ENCODE results near the gene ZC4H2. TPM values are rescaled to one million over a fixed set of nuclear protein-coding genes. Genes with fewer than 3 reads are reported as not detected.
"Not testable (repeated sequence)": the region's sequence is repeated elsewhere in the genome, so short reads cannot be mapped to it uniquely, and the experiment has no call there.

Gene ZC4H2
- total RNA-seq (10 to 100 TPM; 13.8 to 32.2 TPM), polyA plus RNA-seq (ENCODE audit: insufficient read length in 2 of 2) (10 to 100 TPM; 29.5 to 40.4 TPM)
- long read RNA-seq, donor 1, transcript ZC4H2-202 (5 exons, 2,184 nt) = major isoform, 13 of 16 reads
- long read RNA-seq, donor 1, partial matches to known transcripts = 0 of 16 reads
- long read RNA-seq, donor 1, other reads (novel, unspliced or antisense) = 0 of 16 reads
- long read RNA-seq, donor 2, full-length matches to known transcripts = 5 of 5 reads
- long read RNA-seq, donor 2, partial matches to known transcripts = 0 of 5 reads
- long read RNA-seq, donor 2, other reads (novel, unspliced or antisense) = 0 of 5 reads
- long read RNA-seq, donor 3, partial matches to known transcripts = 5 of 10 reads
- long read RNA-seq, donor 3, other reads (novel, unspliced or antisense) = 0 of 10 reads
- long read RNA-seq, donor 4, transcript ZC4H2-201 (5 exons, 2,363 nt) = minor isoform, 5 of 15 reads
- long read RNA-seq, donor 4, transcript ZC4H2-202 (5 exons, 2,184 nt) = major isoform, 6 of 15 reads
- long read RNA-seq, donor 4, partial matches to known transcripts = 0 of 15 reads
- long read RNA-seq, donor 4, other reads (novel, unspliced or antisense) = 0 of 15 reads

GRCh38 chrX:64975989-64976672 is at the start of gene ZC4H2:
ZC4H2 (minus strand) TSS chrX:64976450; CDS start chrX:64976377, 73 bp downstream.
- Histone ChIP-seq H3K4me3 (ENCODE audit: low read depth, low read length) (peak within 1 kb of the TSS; percentile 61), H3K27me3 (ENCODE audit: control insufficient read depth, insufficient read depth, low read length) (no peaks in the 10 kb centered on the region), H3K4me1 (ENCODE audit: control insufficient read depth, insufficient read depth, low read length) (no peaks in the 10 kb centered on the region), H3K27ac (ENCODE audit: low read depth, low read length) (no peak within 1 kb of the TSS), H3K36me3 (ENCODE audit: control insufficient read depth, insufficient read depth, low read length) (no peaks in the 10 kb centered on the region), H3K9me3 (ENCODE audit: control insufficient read depth, insufficient read depth, low read length) (no peaks in the 10 kb centered on the region)
- DNase-seq (ENCODE audit: low read depth in 4 of 6, low spot score in 6 of 6) = peak; percentile 22 to 95 (median 58)
- WGBS (ENCODE audit: insufficient coverage) = 17% methylated on average over 10 of the region's 17 CpGs

DNA sequence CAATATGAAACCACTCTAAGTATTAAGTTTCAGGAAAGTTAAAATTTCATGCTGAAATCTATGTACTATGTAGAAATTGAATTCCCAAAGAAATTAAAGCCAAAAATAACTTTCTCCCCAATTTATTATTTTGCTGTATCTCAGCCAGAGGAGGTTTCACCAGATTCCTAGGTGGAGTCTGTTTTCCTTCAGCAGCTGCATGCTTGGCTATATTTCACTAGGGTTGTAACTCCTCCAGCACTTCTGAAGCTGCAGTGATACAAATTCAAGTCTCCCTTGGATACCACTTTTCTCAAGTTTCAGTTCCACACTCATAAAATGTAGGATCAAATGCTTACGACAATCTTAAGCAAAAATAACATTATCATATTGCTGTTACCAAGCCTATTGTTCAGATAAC is 41.2 kb upstream of the ZC4H2 start:
- Histone ChIP-seq H3K4me1 (ENCODE audit: control insufficient read depth, insufficient read depth, low read length) (no peaks in the 10 kb centered on the region), H3K36me3 (ENCODE audit: control insufficient read depth, insufficient read depth, low read length) (no peaks in the 10 kb centered on the region), H3K9me3 (ENCODE audit: control insufficient read depth, insufficient read depth, low read length) (peaks cover 2% of the 10 kb centered on the region), H3K27me3 (ENCODE audit: control insufficient read depth, insufficient read depth, low read length) (no peaks in the 10 kb centered on the region), H3K4me3 (ENCODE audit: low read depth, low read length) (no peak overlapping the region), H3K27ac (ENCODE audit: low read depth, low read length) (no peak overlapping the region)
- peak in 1 of 6 donors; percentile 3 for DNase-seq (ENCODE audit: low read depth in 4 of 6, low spot score in 6 of 6)
- WGBS (ENCODE audit: insufficient coverage) = no CpG with 5 or more reads among the region's 1 CpG

GRCh38 chrX:65014230-65014629 is 38.0 kb upstream of the ZC4H2 start:
- DNase-seq (ENCODE audit: low read depth in 4 of 6, low spot score in 6 of 6) = no peak
- Histone ChIP-seq H3K36me3 (ENCODE audit: control insufficient read depth, insufficient read depth, low read length) (no peaks in the 10 kb centered on the region), H3K9me3 (ENCODE audit: control insufficient read depth, insufficient read depth, low read length) (no peaks in the 10 kb centered on the region), H3K4me1 (ENCODE audit: control insufficient read depth, insufficient read depth, low read length) (no peaks in the 10 kb centered on the region), H3K27ac (ENCODE audit: low read depth, low read length) (no peak overlapping the region), H3K4me3 (ENCODE audit: low read depth, low read length) (no peak overlapping the region), H3K27me3 (ENCODE audit: control insufficient read depth, insufficient read depth, low read length) (no peaks in the 10 kb centered on the region)

DNA sequence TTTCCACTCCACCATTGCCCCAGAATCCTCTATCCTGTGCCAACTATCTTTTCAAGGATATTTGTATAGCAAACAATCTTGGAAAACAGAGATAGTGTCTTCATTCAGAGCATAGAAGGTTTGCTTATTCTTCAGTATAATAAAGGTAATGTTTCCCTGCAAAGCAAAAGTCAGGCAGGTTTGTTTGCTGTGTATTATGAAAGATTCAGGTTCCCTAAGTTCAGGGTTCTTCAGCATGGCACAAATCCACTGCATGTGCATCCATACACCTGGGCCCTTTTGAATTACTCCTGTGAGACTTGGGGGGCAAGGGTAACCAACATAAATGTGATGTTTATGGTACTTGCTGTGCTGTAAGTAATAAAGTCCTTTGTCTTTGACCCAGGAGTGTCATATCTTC is 33.2 kb upstream of the ZC4H2 start:
- Histone ChIP-seq H3K4me3 (ENCODE audit: low read depth, low read length) (no peak overlapping the region), H3K36me3 (ENCODE audit: control insufficient read depth, insufficient read depth, low read length) (no peaks in the 10 kb centered on the region), H3K27ac (ENCODE audit: low read depth, low read length) (no peak overlapping the region), H3K9me3 (ENCODE audit: control insufficient read depth, insufficient read depth, low read length) (no peaks in the 10 kb centered on the region), H3K27me3 (ENCODE audit: control insufficient read depth, insufficient read depth, low read length) (no peaks in the 10 kb centered on the region), H3K4me1 (ENCODE audit: control insufficient read depth, insufficient read depth, low read length) (no peaks in the 10 kb centered on the region)
- DNase-seq (ENCODE audit: low read depth in 4 of 6, low spot score in 6 of 6) = no peak

DNA sequence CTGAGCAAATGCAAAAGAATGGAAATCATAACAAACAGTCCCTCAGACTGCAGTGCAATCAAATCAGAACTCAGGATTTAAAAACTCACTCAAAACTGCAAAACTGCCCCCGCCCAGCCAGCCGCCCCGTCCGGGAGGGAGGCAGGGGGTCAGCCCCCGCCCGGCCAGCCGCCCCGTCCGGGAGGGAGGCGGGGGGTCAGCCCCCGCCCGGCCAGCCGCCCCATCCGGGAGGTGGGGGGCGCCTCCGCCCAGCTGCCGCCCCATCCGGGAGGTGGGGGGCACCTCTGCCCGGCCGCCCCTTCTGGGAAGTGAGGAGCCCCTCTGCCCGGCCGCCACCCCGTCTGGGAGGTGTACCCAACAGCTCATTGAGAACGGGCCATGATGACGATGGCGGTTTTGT is 26.0 kb upstream of the ZC4H2 start:
- H3K27ac ChIP-seq (ENCODE audit: low read depth, low read length); H3K27me3 ChIP-seq (ENCODE audit: control insufficient read depth, insufficient read depth, low read length); DNase-seq (ENCODE audit: low read depth in 4 of 6, low spot score in 6 of 6); H3K36me3 ChIP-seq (ENCODE audit: control insufficient read depth, insufficient read depth, low read length); H3K4me1 ChIP-seq (ENCODE audit: control insufficient read depth, insufficient read depth, low read length); H3K4me3 ChIP-seq (ENCODE audit: low read depth, low read length); H3K9me3 ChIP-seq (ENCODE audit: control insufficient read depth, insufficient read depth, low read length): not testable (repeated sequence)
- 79% methylated on average over 3 of the region's 26 CpGs for WGBS (ENCODE audit: insufficient coverage)

- no peak for DNase-seq (ENCODE audit: low read depth in 4 of 6, low spot score in 6 of 6)
- Histone ChIP-seq H3K36me3 (ENCODE audit: control insufficient read depth, insufficient read depth, low read length) (no peaks in the 10 kb centered on the region), H3K27me3 (ENCODE audit: control insufficient read depth, insufficient read depth, low read length) (no peaks in the 10 kb centered on the region), H3K4me1 (ENCODE audit: control insufficient read depth, insufficient read depth, low read length) (no peaks in the 10 kb centered on the region), H3K4me3 (ENCODE audit: low read depth, low read length) (no peak overlapping the region), H3K27ac (ENCODE audit: low read depth, low read length) (no peak overlapping the region), H3K9me3 (ENCODE audit: control insufficient read depth, insufficient read depth, low read length) (peaks cover 3% of the 10 kb centered on the region)
- WGBS (ENCODE audit: insufficient coverage) = no CpG with 5 or more reads among the region's 1 CpG
These were observed 20.6 kb upstream of the ZC4H2 start for GRCh38 chrX:64996805-64997204.

GRCh38 chrX:64994131-64994798 is 18.0 kb upstream of the ZC4H2 start:
- no peak for DNase-seq (ENCODE audit: low read depth in 4 of 6, low spot score in 6 of 6)
- no peak overlapping the region for H3K4me3 ChIP-seq (ENCODE audit: low read depth, low read length)
- no peaks in the 10 kb centered on the region for H3K4me1 ChIP-seq (ENCODE audit: control insufficient read depth, insufficient read depth, low read length)
- no peaks in the 10 kb centered on the region for H3K36me3 ChIP-seq (ENCODE audit: control insufficient read depth, insufficient read depth, low read length)
- H3K27ac ChIP-seq (ENCODE audit: low read depth, low read length) = no peak overlapping the region
- no peaks in the 10 kb centered on the region for H3K27me3 ChIP-seq (ENCODE audit: control insufficient read depth, insufficient read depth, low read length)
- H3K9me3 ChIP-seq (ENCODE audit: control insufficient read depth, insufficient read depth, low read length) = peaks cover 3% of the 10 kb centered on the region
- no CpG with 5 or more reads among the region's 2 CpGs for WGBS (ENCODE audit: insufficient coverage)

GRCh38 chrX:64977830-64978229 is 1.6 kb upstream of the ZC4H2 start:
- no peaks in the 10 kb centered on the region for H3K4me1 ChIP-seq (ENCODE audit: control insufficient read depth, insufficient read depth, low read length)
- no peaks in the 10 kb centered on the region for H3K9me3 ChIP-seq (ENCODE audit: control insufficient read depth, insufficient read depth, low read length)
- DNase-seq (ENCODE audit: low read depth in 4 of 6, low spot score in 6 of 6) = no peak
- H3K27me3 ChIP-seq (ENCODE audit: control insufficient read depth, insufficient read depth, low read length) = no peaks in the 10 kb centered on the region
- WGBS (ENCODE audit: insufficient coverage) = 77% methylated on average over 3 of the region's 3 CpGs
- no peaks in the 10 kb centered on the region for H3K36me3 ChIP-seq (ENCODE audit: control insufficient read depth, insufficient read depth, low read length)
- no peak overlapping the region for H3K4me3 ChIP-seq (ENCODE audit: low read depth, low read length)
- H3K27ac ChIP-seq (ENCODE audit: low read depth, low read length) = no peak overlapping the region

DNA sequence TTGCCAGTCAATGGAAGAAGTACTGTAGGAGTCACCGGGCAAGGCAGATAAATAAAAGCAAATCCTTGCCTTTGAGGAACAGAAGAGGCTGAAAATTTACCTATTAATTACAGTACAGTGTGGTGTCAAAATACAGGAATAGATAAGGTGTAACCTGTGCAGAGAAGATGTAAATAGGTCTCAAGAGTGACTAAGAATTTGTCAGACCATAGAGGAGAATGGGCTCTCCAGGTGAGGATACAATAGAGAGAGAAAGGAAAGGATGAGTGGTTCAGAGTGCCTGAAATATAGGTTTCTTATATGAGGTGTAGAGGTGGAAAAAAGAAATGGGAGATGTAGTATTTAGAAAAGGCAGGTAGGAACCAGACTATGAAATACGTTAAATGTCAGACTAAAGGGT is 801 bp upstream of the ZC4H2 start:
- no peak for DNase-seq (ENCODE audit: low read depth in 4 of 6, low spot score in 6 of 6)
- H3K4me1 ChIP-seq (ENCODE audit: control insufficient read depth, insufficient read depth, low read length) = no peaks in the 10 kb centered on the region
- H3K9me3 ChIP-seq (ENCODE audit: control insufficient read depth, insufficient read depth, low read length) = no peaks in the 10 kb centered on the region
- WGBS (ENCODE audit: insufficient coverage) = no CpG with 5 or more reads among the region's 2 CpGs
- no peak overlapping the region for H3K27ac ChIP-seq (ENCODE audit: low read depth, low read length)
- H3K36me3 ChIP-seq (ENCODE audit: control insufficient read depth, insufficient read depth, low read length) = no peaks in the 10 kb centered on the region
- no peaks in the 10 kb centered on the region for H3K27me3 ChIP-seq (ENCODE audit: control insufficient read depth, insufficient read depth, low read length)
- H3K4me3 ChIP-seq (ENCODE audit: low read depth, low read length) = no peak overlapping the region

All from spinal cord (tissue), 10 donors.